OCI-LY7 (cell line): ENCODE data around the gene ZNF443. TPM values are rescaled to one million over a fixed set of nuclear protein-coding genes. Genes with fewer than 3 reads are reported as not detected.
"Not testable (repeated sequence)": the region's sequence is repeated elsewhere in the genome, so short reads cannot be mapped to it uniquely, and the experiment has no call there.

Experiments
- Bru-seq: library from RNA; stranded (reverse); fragments of 400-500 nt; gene quantifications from one replicate; lab custom pipeline; 2021; lab: Mats Ljungman, UMichigan
- BruChase-seq, 2 experiments: library from RNA; stranded (reverse); fragments of 400-500 nt; gene quantifications; one replicate each; lab custom pipeline; 2021; lab: Mats Ljungman, UMichigan
- BruUV-seq: library from RNA; stranded (reverse); fragments of 400-500 nt; replicated peaks from 2 replicates; lab custom pipeline; 2021; lab: Mats Ljungman, UMichigan
- CTCF ChIA-PET: fragments of 300-600 bp; sonication (Branson Sonifier 250); formaldehyde crosslinking; loops from one replicate; lab custom pipeline; 2022; ENCODE audit warnings: antibody characterized with exemption; ENCODE audit not compliant: unreplicated experiment; lab: Charles Lee
- POLR2A ChIA-PET: fragments of 300-600 bp; sonication (Branson Sonifier 250); formaldehyde crosslinking; loops from one replicate; lab custom pipeline; 2022; ENCODE audit warnings: antibody characterized with exemption; lab: Charles Lee
- DNase-seq: peaks from one replicate; pipeline ENCODE4 v3.0.0-alpha.2; 2015; ENCODE audit warnings: low spot score
- H2AFZ ChIP-seq: fragments of 200-600 bp; sonication (generic), shearing (Covaris generic); 2 replicates; pipeline ENCODE4 v1.6.1; 2014; ENCODE audit warnings: mild to moderate bottlenecking, antibody characterized with exemption, low read length, moderate library complexity
- H3K27ac ChIP-seq: fragments of 200-600 bp; sonication (generic); 2 replicates; pipeline ENCODE4 v1.5.1; 2014; ENCODE audit warnings: mixed run types, low read depth, mild to moderate bottlenecking, moderate library complexity, low read length, inconsistent platforms; ENCODE audit not compliant: poor library complexity, severe bottlenecking
- H3K36me3 ChIP-seq: fragments of 200-600 bp; sonication (generic); 2 replicates; pipeline ENCODE4 v1.6.1; 2014; ENCODE audit warnings: mild to moderate bottlenecking, antibody characterized with exemption, low read length, moderate library complexity, mixed read lengths; ENCODE audit not compliant: insufficient read depth
- H3K4me1 ChIP-seq: fragments of 200-600 bp; sonication (generic); 2 replicates; pipeline ENCODE4 v1.5.1; 2014; ENCODE audit warnings: mild to moderate bottlenecking, low read length; ENCODE audit not compliant: insufficient read depth, poor library complexity, severe bottlenecking
- H3K4me2 ChIP-seq: fragments of 200-600 bp; sonication (generic); 2 replicates; pipeline ENCODE4 v1.6.1; 2014; ENCODE audit warnings: mild to moderate bottlenecking, low read length
- H3K4me3 ChIP-seq: fragments of 200-600 bp; sonication (generic); 2 replicates; pipeline ENCODE4 v1.5.1; 2014; ENCODE audit warnings: mild to moderate bottlenecking, low read depth, low read length; ENCODE audit not compliant: poor library complexity, severe bottlenecking
- H3K79me2 ChIP-seq: fragments of 200-600 bp; sonication (generic); 2 replicates; pipeline ENCODE4 v1.6.1; 2016; ENCODE audit warnings: low read depth, mild to moderate bottlenecking, low read length, moderate library complexity, mixed read lengths; ENCODE audit not compliant: insufficient read depth
- H3K9me2 ChIP-seq: fragments of 200-600 bp; sonication (generic); 2 replicates; pipeline ENCODE4 v1.6.1; 2016; ENCODE audit warnings: mild to moderate bottlenecking, low read length, mixed read lengths; ENCODE audit not compliant: insufficient read depth
- H3K9me3 ChIP-seq: fragments of 200-600 bp; sonication (generic); 2 replicates; pipeline ENCODE4 v1.6.1; 2014; ENCODE audit warnings: mild to moderate bottlenecking, mixed run types, low read length, mixed read lengths
- H4K20me1 ChIP-seq: fragments of 200-600 bp; sonication (generic); 2 replicates; pipeline ENCODE4 v1.6.1; 2014; ENCODE audit warnings: mild to moderate bottlenecking, antibody characterized with exemption, low read length, moderate library complexity, mixed read lengths; ENCODE audit not compliant: insufficient read depth
- EZH2phosphoT487 ChIP-seq: fragments of 200-600 bp; sonication (generic); IDR thresholded peaks from 2 replicates; pipeline ENCODE4 v1.6.1; 2018; ENCODE audit warnings: low read depth, borderline replicate concordance, mild to moderate bottlenecking, mixed run types, antibody characterized with exemption, low read length, moderate library complexity, mixed read lengths
- intact Hi-C: fragments of 100-400 bp; cut with micrococcal nuclease; formaldehyde crosslinking; loops from one replicate; pipeline ENCODE4 v1.10.0; 2022; ENCODE audit not compliant: unreplicated experiment
- long read RNA-seq: library from polyadenylated mRNA; stranded (forward); transcript quantifications from one replicate; pipeline ENCODE4 v2.0.0, GENCODE V29; 2022
- total RNA-seq, 2 experiments: library from RNA; depleted of rRNA in 1 of 2; stranded (reverse); fragments of >200 nt in 1 of 2; shearing (Covaris generic) in 1 of 2; gene quantifications; 2 replicates each; pipeline ENCODE4 v1.2.3, GENCODE V29; 2014 to 2022
- TF ChIP-seq, protein P1 (sequence below): fragments of 200-600 bp; sonication (generic); conservative IDR thresholded peaks from 2 replicates; pipeline ENCODE4 v1.5.1; 2014; ENCODE audit warnings: mild to moderate bottlenecking, antibody characterized with exemption, low read length, moderate library complexity, mixed read lengths

The ZNF443 gene
- total RNA-seq (2014; rRNA removed; shearing (Covaris generic)), result 2.3 and 2.6 TPM in 2 replicates
- 4.5 and 4.6 TPM in 2 replicates for total RNA-seq (2022)
- Bru-seq, nascent RNA, result percentile 57 among the genes with signal in this experiment
- BruChase-seq, experiment 1, labeled RNA remaining after a 6-hour chase, result percentile 58 among the genes with signal in this experiment
- percentile 76 among the genes with signal in this experiment for BruChase-seq, experiment 2, labeled RNA remaining after a 2-hour chase
- long read RNA-seq, transcript ZNF443-201 (4 exons, 2,663 nt), result major isoform, 7 of 9 reads
- long read RNA-seq, partial matches to known transcripts, result 1 of 9 reads
- long read RNA-seq, other reads (novel, unspliced or antisense), result 1 of 9 reads

DNA sequence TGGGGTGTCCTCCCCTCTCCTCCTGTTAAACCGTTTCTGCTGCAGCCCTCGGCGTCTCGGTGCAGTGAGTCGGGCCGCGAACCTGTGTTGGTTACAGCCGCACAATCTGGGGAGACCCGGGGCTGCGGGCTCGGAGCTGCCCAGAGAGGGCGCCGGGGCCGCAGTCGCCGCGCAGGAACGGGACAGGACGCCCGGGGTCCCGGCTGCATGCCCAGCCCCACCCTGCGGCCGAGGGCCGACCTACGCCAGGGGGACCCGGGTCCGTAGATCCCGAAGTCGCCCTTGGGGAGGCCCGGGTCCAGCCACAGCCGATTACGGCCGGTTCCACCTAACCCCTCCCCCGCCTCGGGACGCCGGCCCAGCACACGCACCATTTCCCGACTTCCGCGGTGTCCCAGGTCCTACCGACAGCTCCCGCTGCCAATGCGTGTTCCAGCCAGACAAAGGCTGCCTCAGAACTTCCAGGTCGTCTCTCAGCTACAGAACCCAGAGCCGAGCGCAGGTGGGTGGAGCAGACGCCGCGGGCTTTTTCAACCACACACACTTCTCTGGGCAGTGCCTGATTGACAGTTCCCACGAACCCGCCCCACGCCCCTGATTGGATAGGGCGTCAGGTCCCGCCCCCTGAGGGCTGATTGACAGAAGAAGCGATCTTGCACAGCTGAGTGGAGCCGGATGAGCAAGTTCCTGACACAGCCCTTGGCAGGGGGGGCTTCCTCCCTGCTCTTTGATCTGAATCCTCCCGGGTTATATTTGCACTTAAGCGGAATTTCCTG is at the start of gene ZNF443:
ZNF443 (minus strand) TSS at position 481 of the 776 bp plus-strand sequence; CDS start at position 374, 107 bp downstream.
- peaks cover 3% of the 10 kb centered on the region for H3K4me1 ChIP-seq
- H3K36me3 ChIP-seq, result no peaks in the 10 kb centered on the region
- peak within 1 kb of the TSS; percentile 100 for H3K4me2 ChIP-seq
- peak within 1 kb of the TSS; percentile 55; the same call in 1 of the 2 replicates for H2AFZ ChIP-seq
- BruUV-seq, result no TSS peak
- H3K9me2 ChIP-seq, result no peaks in the 10 kb centered on the region
- H3K4me3 ChIP-seq, result peak within 1 kb of the TSS; percentile 77
- intact Hi-C loops, result loop anchor here (2.0 to 5.0 kb wide), 2 partner anchors 38 to 54 kb away; partner anchors contain the start of gene ZNF799
- ChIA-PET POLR2A (interaction anchor here (0.5 kb wide), 1 partner anchor 15 kb away, joined by 3 read pairs; no protein-coding TSS in a partner anchor), CTCF (no interaction called here)
- H4K20me1 ChIP-seq, result no peaks in the 10 kb centered on the region
- TF ChIP-seq EZH2phosphoT487, result no peak
- TF ChIP-seq, protein P1, sequence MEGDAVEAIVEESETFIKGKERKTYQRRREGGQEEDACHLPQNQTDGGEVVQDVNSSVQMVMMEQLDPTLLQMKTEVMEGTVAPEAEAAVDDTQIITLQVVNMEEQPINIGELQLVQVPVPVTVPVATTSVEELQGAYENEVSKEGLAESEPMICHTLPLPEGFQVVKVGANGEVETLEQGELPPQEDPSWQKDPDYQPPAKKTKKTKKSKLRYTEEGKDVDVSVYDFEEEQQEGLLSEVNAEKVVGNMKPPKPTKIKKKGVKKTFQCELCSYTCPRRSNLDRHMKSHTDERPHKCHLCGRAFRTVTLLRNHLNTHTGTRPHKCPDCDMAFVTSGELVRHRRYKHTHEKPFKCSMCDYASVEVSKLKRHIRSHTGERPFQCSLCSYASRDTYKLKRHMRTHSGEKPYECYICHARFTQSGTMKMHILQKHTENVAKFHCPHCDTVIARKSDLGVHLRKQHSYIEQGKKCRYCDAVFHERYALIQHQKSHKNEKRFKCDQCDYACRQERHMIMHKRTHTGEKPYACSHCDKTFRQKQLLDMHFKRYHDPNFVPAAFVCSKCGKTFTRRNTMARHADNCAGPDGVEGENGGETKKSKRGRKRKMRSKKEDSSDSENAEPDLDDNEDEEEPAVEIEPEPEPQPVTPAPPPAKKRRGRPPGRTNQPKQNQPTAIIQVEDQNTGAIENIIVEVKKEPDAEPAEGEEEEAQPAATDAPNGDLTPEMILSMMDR, result 0 out of 2 replicates have a peak, but pooled peaks have one; percentile 29
- H3K9me3 ChIP-seq, result no peaks in the 10 kb centered on the region; the same call in 1 of the 2 replicates
- H3K27ac ChIP-seq, result peak within 1 kb of the TSS; percentile 31
- H3K79me2 ChIP-seq, result no peaks in the 10 kb centered on the region
- DNase-seq, result peak; percentile 98

DNA sequence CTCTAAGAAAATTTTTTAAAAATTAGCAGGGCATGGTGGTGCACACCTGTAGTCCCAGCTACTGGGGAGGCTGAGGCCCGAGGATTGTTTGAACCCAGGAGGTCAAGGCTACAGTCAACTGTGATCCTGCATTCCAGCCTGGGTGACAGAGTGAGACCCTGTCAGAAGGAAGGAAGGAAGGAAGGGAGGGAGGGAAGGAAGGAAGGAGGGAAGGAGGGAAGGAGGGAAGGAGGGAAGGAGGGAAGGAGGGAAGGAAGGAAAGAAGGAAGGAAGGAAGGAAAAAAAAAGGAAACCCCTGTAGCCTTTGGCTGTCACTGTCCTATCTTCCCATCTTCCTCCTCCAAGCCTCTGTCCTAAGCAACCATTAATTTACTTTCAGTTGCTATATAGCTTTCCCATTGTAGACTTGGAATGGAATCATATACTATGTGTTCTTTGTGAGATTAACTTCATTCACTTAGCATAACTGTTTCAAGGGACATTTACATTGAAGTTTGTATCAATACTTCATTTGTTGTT is 45.5 kb upstream of the ZNF443 start:
- Histone ChIP-seq H3K4me1 (peaks cover 40% of the 10 kb centered on the region), H3K79me2 (peaks cover 13% of the 10 kb centered on the region; the same call in 1 of the 2 replicates)
- H3K27ac ChIP-seq, H2AFZ ChIP-seq, H3K4me2 ChIP-seq, DNase-seq, H3K36me3 ChIP-seq, CTCF ChIA-PET, BruUV-seq, H3K4me3 ChIP-seq, H3K9me3 ChIP-seq, H4K20me1 ChIP-seq, intact Hi-C loops, H3K9me2 ChIP-seq: not testable (repeated sequence)
- POLR2A ChIA-PET, result interaction anchor here (0.6 to 1.8 kb wide), 2 partner anchors 9 to 953 kb away, joined by 5 to 6 read pairs; no protein-coding TSS in a partner anchor

DNA sequence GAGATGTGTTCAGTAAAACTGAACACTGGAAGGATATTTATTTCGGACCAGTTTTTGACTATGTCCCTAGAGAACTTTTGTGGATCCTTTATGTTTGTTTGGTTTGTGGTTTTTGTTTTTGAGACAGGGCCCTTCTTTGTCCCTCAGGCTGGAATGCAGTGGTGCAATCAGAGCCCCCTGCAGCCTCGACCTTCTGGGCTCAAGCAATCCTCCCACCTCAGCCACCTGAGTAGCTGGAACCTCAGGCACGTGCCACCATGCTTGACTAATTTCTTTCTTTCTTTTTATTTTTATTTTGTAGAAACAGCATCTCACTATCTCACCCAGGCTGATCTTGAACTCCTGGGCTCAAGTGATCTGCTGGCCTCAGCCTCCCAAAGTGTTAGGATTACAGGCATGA is 44.8 kb upstream of the ZNF443 start:
- Histone ChIP-seq H3K27ac (no peak overlapping the region), H3K9me2 (no peaks in the 10 kb centered on the region), H2AFZ (peak overlapping the region; percentile 92; the same call in 1 of the 2 replicates), H3K9me3 (no peaks in the 10 kb centered on the region), H3K79me2 (peaks cover 18% of the 10 kb centered on the region; the same call in 1 of the 2 replicates), H3K36me3 (no peaks in the 10 kb centered on the region), H4K20me1 (no peaks in the 10 kb centered on the region), H3K4me1 (peaks cover 40% of the 10 kb centered on the region), H3K4me3 (peak overlapping the region; percentile 90), H3K4me2 (peak overlapping the region; percentile 91)
- DNase-seq, result no peak
- TF ChIP-seq EZH2phosphoT487, result no peak
- TF ChIP-seq, protein P1, result no peak
- POLR2A ChIA-PET, result interaction anchor here (1.8 kb wide), 1 partner anchor 10 kb away, joined by 6 read pairs; no protein-coding TSS in a partner anchor
- BruUV-seq, result no TSS peak
- intact Hi-C loops, result no loop called here
- CTCF ChIA-PET, result no interaction called here
